ENCODE results near the gene LRRN4CL.

DNA sequence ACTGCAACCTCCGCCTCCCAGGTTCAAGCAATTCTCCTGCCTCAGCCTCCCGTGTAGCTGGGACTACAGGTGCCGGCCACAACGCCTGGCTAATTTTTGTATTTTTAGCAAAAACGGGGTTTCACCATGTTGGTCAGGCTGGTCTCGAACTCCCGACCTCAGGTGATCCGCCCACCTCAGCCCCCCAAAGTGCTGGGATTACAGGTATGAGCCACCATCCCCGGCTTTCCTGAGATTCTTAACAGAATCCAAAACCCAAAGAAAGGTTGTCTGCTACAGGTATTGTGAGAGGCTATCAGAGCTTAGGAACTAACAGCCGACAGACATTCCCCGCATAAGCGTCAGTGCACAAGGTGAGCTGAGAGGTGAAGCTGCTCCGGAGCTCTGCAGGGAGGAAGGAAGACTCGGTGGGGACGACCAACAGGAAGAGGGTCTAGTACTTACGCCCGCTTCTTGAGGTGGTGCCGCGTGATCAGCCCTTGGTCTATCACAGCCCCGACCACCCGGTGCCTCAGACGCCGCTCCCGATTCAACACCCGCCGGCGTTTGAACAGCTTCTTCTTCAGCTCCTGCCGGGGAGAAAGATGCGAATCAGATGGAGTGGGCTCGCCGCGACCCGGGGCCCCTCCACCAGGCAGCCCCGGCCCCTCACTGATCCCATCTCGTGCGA lies 24.8 kb downstream of the LRRN4CL start:
- TF ChIP-seq POLR2A (IDR thresholded peaks at IDR 0.05) (no peak), EP300 (IDR thresholded peaks at IDR 0.05) (no peak)
- TF ChIP-seq, protein P1, sequence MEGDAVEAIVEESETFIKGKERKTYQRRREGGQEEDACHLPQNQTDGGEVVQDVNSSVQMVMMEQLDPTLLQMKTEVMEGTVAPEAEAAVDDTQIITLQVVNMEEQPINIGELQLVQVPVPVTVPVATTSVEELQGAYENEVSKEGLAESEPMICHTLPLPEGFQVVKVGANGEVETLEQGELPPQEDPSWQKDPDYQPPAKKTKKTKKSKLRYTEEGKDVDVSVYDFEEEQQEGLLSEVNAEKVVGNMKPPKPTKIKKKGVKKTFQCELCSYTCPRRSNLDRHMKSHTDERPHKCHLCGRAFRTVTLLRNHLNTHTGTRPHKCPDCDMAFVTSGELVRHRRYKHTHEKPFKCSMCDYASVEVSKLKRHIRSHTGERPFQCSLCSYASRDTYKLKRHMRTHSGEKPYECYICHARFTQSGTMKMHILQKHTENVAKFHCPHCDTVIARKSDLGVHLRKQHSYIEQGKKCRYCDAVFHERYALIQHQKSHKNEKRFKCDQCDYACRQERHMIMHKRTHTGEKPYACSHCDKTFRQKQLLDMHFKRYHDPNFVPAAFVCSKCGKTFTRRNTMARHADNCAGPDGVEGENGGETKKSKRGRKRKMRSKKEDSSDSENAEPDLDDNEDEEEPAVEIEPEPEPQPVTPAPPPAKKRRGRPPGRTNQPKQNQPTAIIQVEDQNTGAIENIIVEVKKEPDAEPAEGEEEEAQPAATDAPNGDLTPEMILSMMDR (IDR thresholded peaks at IDR 0.05) = no peak
